Gastroesophageal sphincter (tissue), 3 donors: ENCODE data around the gene HS3ST5.

ENCODE experiments used
- CTCF ChIP-seq, 4 experiments: fragments of 200-600 bp in 2 of 4; fragments of 450-650 bp in 2 of 4; sonication (generic) in 1 of 4; IDR thresholded peaks; one replicate each; pipeline ENCODE4 v1.5.1; 2017 to 2019; ENCODE audit warnings: antibody characterized with exemption in 4 of 4, mild to moderate bottlenecking in 2 of 4, moderate library complexity in 2 of 4
- POLR2A ChIP-seq, 2 donors: fragments of 450-650 bp; IDR thresholded peaks; one replicate each; pipeline ENCODE4 v1.6.1; 2017; ENCODE audit warnings: antibody characterized with exemption in 2 of 2, mild to moderate bottlenecking in 2 of 2, moderate library complexity in 1 of 2
- POLR2AphosphoS5 ChIP-seq: sonication (generic); formaldehyde crosslinking; IDR thresholded peaks from one replicate; pipeline ENCODE4 v1.6.1; 2017; ENCODE audit warnings: antibody characterized with exemption

GRCh38 chr6:114075777-114076176, 267.0 kb downstream of the HS3ST5 start:
- TF ChIP-seq CTCF (IDR thresholded peaks at IDR 0.05) (no peak), POLR2AphosphoS5 (no peak), POLR2A (IDR thresholded peaks at IDR 0.05) (no peak)
